SK-N-MC (cell line): ENCODE results near the gene CARMIL1.

ENCODE experiments used
- DNase-seq: peaks from one replicate; pipeline ENCODE4 v3.0.0-alpha.2; 2011; ENCODE audit warnings: low read depth, low spot score
- H3K27ac ChIP-seq: fragments of 200-600 bp; sonication (generic); 2 replicates; pipeline ENCODE4 v1.5.1; 2016; ENCODE audit warnings: mixed run types
- H3K36me3 ChIP-seq: fragments of 200-600 bp; sonication (generic); 2 replicates; pipeline ENCODE4 v1.6.1; 2017; ENCODE audit warnings: antibody characterized with exemption, low read length, mixed read lengths; ENCODE audit not compliant: insufficient read depth
- H3K4me3 ChIP-seq: fragments of 200-600 bp; sonication (generic); 2 replicates; pipeline ENCODE4 v1.5.1; 2016
- H3K9ac ChIP-seq: fragments of 200-600 bp; sonication (generic); 2 replicates; pipeline ENCODE4 v1.8.0; 2017; ENCODE audit warnings: mixed run types, mixed read lengths; ENCODE audit not compliant: insufficient read length
- H3K9me3 ChIP-seq: fragments of 200-600 bp; sonication (generic); 2 replicates; pipeline ENCODE4 v1.6.1; 2017; ENCODE audit warnings: low read depth, mild to moderate bottlenecking, antibody characterized with exemption, low read length, moderate library complexity, mixed read lengths
- EZH2 ChIP-seq: fragments of 200-600 bp; sonication (generic); IDR thresholded peaks from one replicate; pipeline ENCODE4 v1.6.1; 2017; ENCODE audit warnings: antibody characterized with exemption
- FOXP2 ChIP-seq: optimal IDR thresholded peaks from 2 replicates; pipeline ENCODE3; 2011; ENCODE audit warnings: mild to moderate bottlenecking, moderate library complexity; ENCODE audit not compliant: insufficient read depth; ENCODE audit errors: extremely low read length, control extremely low read depth
- POLR2AphosphoS5 ChIP-seq: IDR thresholded peaks from 2 replicates; pipeline ENCODE4 v1.6.1; 2012; ENCODE audit warnings: mild to moderate bottlenecking, low read depth, low read length, borderline replicate concordance

Gene CARMIL1

GRCh38 chr6:25322692-25323091 lies 43.5 kb downstream of the CARMIL1 start:
- TF ChIP-seq EZH2 (no peak), POLR2AphosphoS5 (no peak), FOXP2 (no peak)
- Histone ChIP-seq H3K9ac (no peak overlapping the region), H3K9me3 (no peaks in the 10 kb centered on the region), H3K4me3 (no peak overlapping the region), H3K27ac (no peak overlapping the region), H3K36me3 (no peaks in the 10 kb centered on the region)
- DNase-seq, result no peak

- 0 out of 2 replicates have a peak overlapping the region, but pooled peaks have one; percentile 16 for H3K27ac ChIP-seq
- no peaks in the 10 kb centered on the region for H3K36me3 ChIP-seq
- no peak overlapping the region for H3K4me3 ChIP-seq
- no peak overlapping the region for H3K9ac ChIP-seq
- H3K9me3 ChIP-seq, result no peaks in the 10 kb centered on the region
- no peak for TF ChIP-seq FOXP2
- no peak for TF ChIP-seq EZH2
- no peak for TF ChIP-seq POLR2AphosphoS5
- no peak for DNase-seq
These were observed 45.0 kb downstream of the CARMIL1 start for GRCh38 chr6:25324066-25324762.

- no peak overlapping the region for H3K4me3 ChIP-seq
- H3K36me3 ChIP-seq, result no peaks in the 10 kb centered on the region
- H3K27ac ChIP-seq, result no peak overlapping the region
- no peak overlapping the region for H3K9ac ChIP-seq
- no peak for TF ChIP-seq FOXP2
- no peak for TF ChIP-seq EZH2
- TF ChIP-seq POLR2AphosphoS5, result no peak
- no peaks in the 10 kb centered on the region for H3K9me3 ChIP-seq
- no peak for DNase-seq
These were observed 47.0 kb downstream of the CARMIL1 start for GRCh38 chr6:25326126-25326525.

DNA sequence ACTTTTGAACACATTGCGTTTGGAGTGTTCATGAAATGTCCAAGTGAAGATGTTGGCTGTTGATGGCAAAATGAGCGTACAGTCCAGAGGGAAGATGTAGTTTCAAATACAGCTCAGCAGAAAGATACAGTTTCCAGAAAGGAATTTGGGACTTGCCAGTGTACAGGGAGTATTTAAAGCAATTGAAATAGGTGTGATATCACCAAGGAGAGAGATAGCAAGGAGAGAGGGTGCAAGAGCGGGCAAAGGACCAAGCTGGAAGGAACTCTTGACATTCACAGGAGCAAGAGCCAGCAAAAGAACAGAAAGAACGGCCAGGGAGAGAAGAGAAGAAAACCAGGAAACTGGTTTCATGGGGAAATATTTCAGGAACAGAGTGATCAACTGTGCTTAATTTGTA lies 47.8 kb downstream of the CARMIL1 start:
- DNase-seq, result no peak

DNA sequence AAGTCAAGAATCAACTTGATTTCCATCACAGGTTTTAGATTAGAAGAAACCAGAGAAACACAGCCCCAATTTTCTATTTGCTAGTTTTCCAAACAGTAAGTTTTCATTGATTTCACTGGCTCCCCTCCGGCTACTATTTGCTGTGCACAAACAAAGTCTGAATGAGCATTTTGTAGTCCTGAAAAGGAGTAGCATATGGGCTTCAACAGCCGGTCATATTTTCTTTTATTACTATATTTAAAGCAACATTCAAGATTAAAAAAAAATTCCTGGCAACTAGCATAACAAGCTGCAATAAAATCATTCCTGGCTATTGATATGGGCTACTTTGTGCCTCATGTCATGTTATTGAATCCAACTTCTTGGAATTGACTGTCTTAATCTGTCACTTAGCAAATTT lies 48.3 kb downstream of the CARMIL1 start:
- DNase-seq, result no peak
- no peak for TF ChIP-seq POLR2AphosphoS5
- TF ChIP-seq EZH2, result no peak
- TF ChIP-seq FOXP2, result no peak
- H3K36me3 ChIP-seq, result no peaks in the 10 kb centered on the region

More for the DNA sequence above, 47.8 kb downstream of the CARMIL1 start:
- no peak overlapping the region for H3K9ac ChIP-seq
- no peaks in the 10 kb centered on the region for H3K9me3 ChIP-seq
- H3K4me3 ChIP-seq, result no peak overlapping the region
- no peak overlapping the region for H3K27ac ChIP-seq
- H3K36me3 ChIP-seq, result no peaks in the 10 kb centered on the region
- TF ChIP-seq EZH2 (no peak), POLR2AphosphoS5 (no peak), FOXP2 (no peak)

GRCh38 chr6:25329161-25329817 lies 50.1 kb downstream of the CARMIL1 start:
- H3K9me3 ChIP-seq, result no peaks in the 10 kb centered on the region
- no peak overlapping the region for H3K4me3 ChIP-seq
- no peak for DNase-seq
- TF ChIP-seq POLR2AphosphoS5, result no peak
- no peak for TF ChIP-seq EZH2
- TF ChIP-seq FOXP2, result no peak
- H3K9ac ChIP-seq, result no peak overlapping the region
- no peak overlapping the region for H3K27ac ChIP-seq
- no peaks in the 10 kb centered on the region for H3K36me3 ChIP-seq

More for the DNA sequence above, 48.3 kb downstream of the CARMIL1 start:
- Histone ChIP-seq H3K27ac (no peak overlapping the region), H3K9ac (no peak overlapping the region), H3K4me3 (no peak overlapping the region), H3K9me3 (no peaks in the 10 kb centered on the region)

DNA sequence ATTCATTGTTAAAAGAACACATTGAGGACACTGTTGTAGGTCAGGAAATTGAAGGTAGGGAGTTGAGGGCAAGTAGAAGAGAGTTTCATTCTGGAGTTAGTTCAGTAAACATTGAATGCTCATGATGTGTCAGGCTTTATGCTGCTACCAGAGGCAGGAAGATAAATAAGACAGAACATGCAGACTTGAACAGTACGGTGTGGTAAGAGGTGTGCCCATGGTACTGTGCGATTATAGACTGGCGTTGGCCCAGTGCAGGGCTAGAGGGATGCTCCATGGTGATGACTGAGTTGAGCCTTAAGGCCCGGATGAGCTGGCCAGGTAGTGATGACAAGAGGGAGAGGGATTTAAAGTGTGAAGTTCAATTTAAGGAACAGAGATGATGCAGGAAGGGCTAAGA lies 50.8 kb downstream of the CARMIL1 start:
- Histone ChIP-seq H3K9ac (no peak overlapping the region), H3K4me3 (no peak overlapping the region), H3K36me3 (no peaks in the 10 kb centered on the region), H3K27ac (no peak overlapping the region), H3K9me3 (no peaks in the 10 kb centered on the region)
- no peak for DNase-seq
- TF ChIP-seq EZH2, result no peak
- TF ChIP-seq FOXP2, result no peak
- no peak for TF ChIP-seq POLR2AphosphoS5

- no peak overlapping the region for H3K9ac ChIP-seq
- no peak for DNase-seq
- H3K4me3 ChIP-seq, result no peak overlapping the region
- no peaks in the 10 kb centered on the region for H3K9me3 ChIP-seq
- H3K36me3 ChIP-seq, result no peaks in the 10 kb centered on the region
- TF ChIP-seq POLR2AphosphoS5 (no peak), EZH2 (no peak), FOXP2 (no peak)
- H3K27ac ChIP-seq, result no peak overlapping the region
These were observed 51.9 kb downstream of the CARMIL1 start for GRCh38 chr6:25330796-25331685.

DNA sequence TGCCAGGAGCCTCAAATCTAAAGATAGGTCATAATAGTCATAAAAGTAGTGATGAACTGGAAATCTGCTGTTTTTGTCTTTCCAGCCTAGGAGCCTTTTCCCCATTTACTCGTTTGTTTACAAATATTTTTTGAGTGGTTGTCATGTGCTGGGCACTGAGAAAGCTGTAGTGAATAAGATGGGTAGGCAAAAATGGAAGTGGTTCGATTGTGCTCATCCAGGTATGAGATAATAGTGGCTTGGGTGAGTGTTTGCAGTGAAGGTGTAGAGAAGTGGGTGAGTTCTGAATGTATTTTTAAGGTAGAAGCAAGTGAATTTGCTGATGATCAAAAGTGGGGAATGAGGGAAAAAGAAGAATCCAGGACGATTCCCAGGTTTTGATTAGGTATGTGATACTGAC lies 53.0 kb downstream of the CARMIL1 start:
- Histone ChIP-seq H3K4me3 (no peak overlapping the region), H3K36me3 (no peaks in the 10 kb centered on the region), H3K27ac (no peak overlapping the region), H3K9me3 (no peaks in the 10 kb centered on the region), H3K9ac (no peak overlapping the region)
- no peak for TF ChIP-seq FOXP2
- no peak for TF ChIP-seq EZH2
- TF ChIP-seq POLR2AphosphoS5, result no peak
- no peak for DNase-seq
